Natural killer cell treated with Interleukin-12 subunit alpha and Interleukin-12 subunit beta and Interleukin-15 and Interleukin-18, amount 100 ng/mL, for 72 hours (primary cell): Measurements from ENCODE around the gene EIF4ENIF1. TPM values are rescaled to one million over a fixed set of nuclear protein-coding genes. Genes with fewer than 3 reads are reported as not detected.
"Not testable (repeated sequence)": the region's sequence is repeated elsewhere in the genome, so short reads cannot be mapped to it uniquely, and the experiment has no call there.

ENCODE experiments used
- ATAC-seq, 2 donors: fragments of 150-1000 bp; cut with Tn5 transposase in 1 of 2; sonication (Bioruptor Pico), chemical (Tn5 transposase) in 1 of 2; 2 replicates each; pipeline ENCODE4 v1.10.0; 2021
- DNase-seq: peaks from one replicate; pipeline ENCODE4 v3.0.0; 2022; ENCODE audit warnings: low spot score
- H3K27ac Mint-ChIP-seq, 2 donors: 1 replicate in 1 of 2; 2 replicates in 1 of 2; pipeline ENCODE4 v1.8.0; 2022; ENCODE audit warnings: mixed read lengths in 2 of 2, mild to moderate bottlenecking in 1 of 2, moderate library complexity in 1 of 2
- H3K27me3 Mint-ChIP-seq, 2 donors: 1 replicate in 1 of 2; 2 replicates in 1 of 2; pipeline ENCODE4 v1.8.0; 2022; ENCODE audit warnings: mixed read lengths in 2 of 2
- H3K36me3 Mint-ChIP-seq: one replicate; pipeline ENCODE4 v1.8.0; 2022; ENCODE audit warnings: mixed read lengths
- H3K4me1 Mint-ChIP-seq, 2 donors: 1 replicate in 1 of 2; 2 replicates in 1 of 2; pipeline ENCODE4 v1.8.0; 2022; ENCODE audit warnings: low read depth in 2 of 2, mixed read lengths in 2 of 2, mild to moderate bottlenecking in 1 of 2
- H3K4me3 Mint-ChIP-seq: one replicate; pipeline ENCODE4 v1.8.0; 2022; ENCODE audit warnings: mixed read lengths
- H3K9me3 Mint-ChIP-seq: 2 replicates; pipeline ENCODE4 v1.8.0; 2022; ENCODE audit warnings: mixed read lengths
- total RNA-seq, 2 donors: library from RNA; stranded (reverse); gene quantifications; one replicate each; pipeline ENCODE4 v1.2.3, GENCODE V29; 2022

Gene EIF4ENIF1
- total RNA-seq, 2 donors from 2014 or later = 83.4 to 107 TPM

DNA sequence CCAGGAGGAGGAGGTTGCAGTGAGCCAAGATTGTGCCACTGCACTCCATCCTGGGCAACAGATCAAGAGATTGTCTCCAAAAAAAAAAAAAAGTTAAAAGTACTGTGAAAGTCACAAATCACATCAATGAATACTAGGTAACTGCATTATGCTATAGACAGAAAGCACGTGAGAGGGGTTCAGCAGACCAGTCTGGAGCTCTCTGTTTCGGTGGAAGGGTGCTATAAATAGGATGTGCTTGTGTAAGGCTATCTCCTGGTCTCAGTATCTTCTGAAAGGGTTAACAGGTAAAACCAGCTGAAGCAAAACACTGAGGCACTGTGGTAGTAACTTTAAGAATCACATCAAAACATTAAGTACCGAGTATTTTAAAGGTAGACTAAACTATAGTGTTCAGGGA is 43.4 kb downstream of the EIF4ENIF1 start:
- Mint-ChIP-seq H3K36me3 (peaks cover 32% of the 10 kb centered on the region), H3K4me1 (peaks cover 0 to 3% of the 10 kb centered on the region in 2 donors), H3K4me3 (no peak overlapping the region), H3K9me3 (no peaks in the 10 kb centered on the region), H3K27me3 (no peaks in the 10 kb centered on the region), H3K27ac (no peak overlapping the region)
- DNase-seq (no peak), ATAC-seq (no peak)

GRCh38 chr22:31445642-31446041 is 44.0 kb downstream of the EIF4ENIF1 start:
- H3K27ac Mint-ChIP-seq = peak overlapping the region in 1 of 2 donors; percentile 71

GRCh38 chr22:31443516-31443915 is 46.1 kb downstream of the EIF4ENIF1 start:
- DNase-seq (no peak), ATAC-seq (no peak)
- Mint-ChIP-seq H3K27me3 (no peaks in the 10 kb centered on the region), H3K27ac (no peak overlapping the region), H3K4me1 (peaks cover 0 to 5% of the 10 kb centered on the region in 2 donors), H3K4me3 (no peak overlapping the region), H3K9me3 (no peaks in the 10 kb centered on the region), H3K36me3 (peaks cover 38% of the 10 kb centered on the region)

More at GRCh38 chr22:31445642-31446041, 44.0 kb downstream of the EIF4ENIF1 start:
- H3K27me3 Mint-ChIP-seq = no peaks in the 10 kb centered on the region
- ATAC-seq (no peak), DNase-seq (no peak)
- H3K36me3 Mint-ChIP-seq = peaks cover 32% of the 10 kb centered on the region
- H3K4me1 Mint-ChIP-seq = peaks cover 0 to 3% of the 10 kb centered on the region in 2 donors
- H3K9me3 Mint-ChIP-seq = no peaks in the 10 kb centered on the region
- H3K4me3 Mint-ChIP-seq = no peak overlapping the region

GRCh38 chr22:31442768-31443489 is 46.7 kb downstream of the EIF4ENIF1 start:
- no peaks in the 10 kb centered on the region for H3K27me3 Mint-ChIP-seq
- ATAC-seq (no peak), DNase-seq (no peak)
- H3K9me3 Mint-ChIP-seq = no peaks in the 10 kb centered on the region
- no peak overlapping the region for H3K27ac Mint-ChIP-seq
- H3K4me3 Mint-ChIP-seq = no peak overlapping the region
- H3K4me1 Mint-ChIP-seq = peaks cover 0 to 5% of the 10 kb centered on the region in 2 donors
- peaks cover 36% of the 10 kb centered on the region for H3K36me3 Mint-ChIP-seq

DNA sequence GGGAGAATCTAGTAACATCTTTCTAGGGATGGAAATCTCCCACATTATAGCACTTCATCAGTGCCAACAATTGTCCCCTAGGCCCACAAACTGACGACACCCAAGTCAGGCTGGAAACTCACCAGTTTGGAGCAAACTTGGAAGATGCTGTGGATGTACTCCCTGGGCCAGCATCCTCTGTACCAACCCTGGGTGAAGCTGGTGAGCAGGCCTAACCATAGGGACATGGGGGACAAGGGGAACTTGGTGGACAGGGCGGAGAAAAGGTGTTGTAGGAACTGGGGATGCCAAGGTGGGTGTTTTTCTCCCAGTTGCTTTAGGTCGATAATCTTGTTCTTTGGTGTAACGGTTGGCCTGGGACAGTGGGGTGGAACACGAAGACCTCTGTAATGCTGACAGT is 48.0 kb downstream of the EIF4ENIF1 start:
- DNase-seq (no peak), ATAC-seq (no peak)
- Mint-ChIP-seq H3K27ac (no peak overlapping the region), H3K36me3 (peaks cover 48% of the 10 kb centered on the region), H3K27me3 (no peaks in the 10 kb centered on the region), H3K4me3 (no peak overlapping the region), H3K9me3 (no peaks in the 10 kb centered on the region), H3K4me1 (peaks cover 5 to 8% of the 10 kb centered on the region in 2 donors)

DNA sequence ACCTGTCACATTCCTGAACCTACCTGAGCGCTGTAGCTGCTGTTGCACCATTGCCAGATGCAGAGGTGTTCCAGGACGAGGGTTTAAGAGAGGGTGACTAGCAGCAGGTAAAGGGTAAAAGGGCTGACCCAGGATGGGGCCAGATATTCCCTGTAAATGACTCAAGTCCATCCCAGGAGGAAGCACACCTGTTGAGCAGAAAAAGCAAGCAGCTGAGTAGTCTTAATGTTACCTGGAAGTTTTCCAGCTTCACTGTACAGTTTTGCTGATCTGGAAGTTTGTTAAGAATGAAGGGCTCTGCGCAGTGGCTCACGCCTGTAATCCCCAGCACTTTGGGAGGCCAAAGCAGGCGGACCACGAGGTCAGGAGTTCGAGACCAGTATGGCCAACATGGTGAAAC is 49.0 kb downstream of the EIF4ENIF1 start:
- no peaks in the 10 kb centered on the region for H3K27me3 Mint-ChIP-seq
- no peak overlapping the region for H3K4me3 Mint-ChIP-seq
- H3K27ac Mint-ChIP-seq = no peak overlapping the region
- peaks cover 5 to 8% of the 10 kb centered on the region in 2 donors for H3K4me1 Mint-ChIP-seq
- DNase-seq (no peak), ATAC-seq (no peak)
- peaks cover 48% of the 10 kb centered on the region for H3K36me3 Mint-ChIP-seq
- no peaks in the 10 kb centered on the region for H3K9me3 Mint-ChIP-seq

GRCh38 chr22:31439808-31440207 is 49.8 kb downstream of the EIF4ENIF1 start:
- H3K4me3 Mint-ChIP-seq = no peak overlapping the region
- no peaks in the 10 kb centered on the region for H3K9me3 Mint-ChIP-seq
- H3K4me1 Mint-ChIP-seq = peaks cover 5 to 6% of the 10 kb centered on the region in 2 donors
- H3K27me3 Mint-ChIP-seq = no peaks in the 10 kb centered on the region
- H3K27ac Mint-ChIP-seq = no peak overlapping the region
- DNase-seq (no peak), ATAC-seq (no peak)
- peaks cover 47% of the 10 kb centered on the region for H3K36me3 Mint-ChIP-seq

DNA sequence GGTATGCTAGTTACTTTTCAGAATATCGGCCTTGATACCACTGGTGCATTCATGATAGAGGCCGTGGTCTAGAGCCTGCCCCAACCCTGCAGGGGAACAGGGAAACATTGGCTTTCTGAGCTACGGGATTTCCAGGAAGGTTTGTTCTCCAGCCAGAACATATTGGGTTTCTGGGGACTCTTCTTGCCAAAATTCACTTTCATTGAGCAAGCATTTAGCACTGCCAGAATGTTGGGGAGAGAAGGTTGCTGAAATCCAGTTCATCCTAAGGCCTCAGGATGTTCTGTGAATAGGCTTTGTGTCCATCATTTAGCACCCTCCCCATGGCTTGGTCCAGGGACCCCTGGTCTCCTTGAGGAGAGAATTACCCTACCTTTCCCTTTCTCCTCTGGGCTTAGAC is 53.5 kb downstream of the EIF4ENIF1 start:
- ATAC-seq = no peak
- Mint-ChIP-seq H3K4me3 (no peak overlapping the region), H3K36me3 (peaks cover 50% of the 10 kb centered on the region), H3K9me3 (no peaks in the 10 kb centered on the region), H3K27me3 (no peaks in the 10 kb centered on the region), H3K27ac (no peak overlapping the region), H3K4me1 (peaks cover 5 to 6% of the 10 kb centered on the region in 2 donors)
- DNase-seq = no peak

DNA sequence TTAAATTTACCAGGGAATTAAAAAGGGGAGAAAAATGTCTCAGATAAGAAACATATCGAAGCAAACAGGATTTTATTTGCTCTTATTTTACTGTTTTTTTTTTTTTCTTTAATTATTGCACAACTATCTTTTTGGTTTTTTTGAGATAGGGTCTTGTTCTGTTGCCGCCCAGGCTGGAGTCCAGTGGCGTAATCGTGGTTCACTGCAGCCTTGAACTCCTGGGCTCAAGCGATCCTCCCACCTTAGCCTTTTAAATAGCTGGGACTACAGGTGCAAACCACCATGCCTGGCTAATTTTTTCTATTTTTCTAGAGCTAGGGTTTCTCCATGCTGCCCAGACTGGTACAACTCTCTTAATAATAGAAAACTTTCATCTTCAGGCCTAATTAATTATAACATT is 57.7 kb downstream of the EIF4ENIF1 start:
- Mint-ChIP-seq H3K27ac (peak overlapping the region in 1 of 2 donors; percentile 9), H3K36me3 (peaks cover 32% of the 10 kb centered on the region), H3K9me3 (no peaks in the 10 kb centered on the region), H3K4me3 (no peak overlapping the region), H3K4me1 (peaks cover 2 to 7% of the 10 kb centered on the region in 2 donors), H3K27me3 (no peaks in the 10 kb centered on the region)
- ATAC-seq = no peak
- DNase-seq = no peak

DNA sequence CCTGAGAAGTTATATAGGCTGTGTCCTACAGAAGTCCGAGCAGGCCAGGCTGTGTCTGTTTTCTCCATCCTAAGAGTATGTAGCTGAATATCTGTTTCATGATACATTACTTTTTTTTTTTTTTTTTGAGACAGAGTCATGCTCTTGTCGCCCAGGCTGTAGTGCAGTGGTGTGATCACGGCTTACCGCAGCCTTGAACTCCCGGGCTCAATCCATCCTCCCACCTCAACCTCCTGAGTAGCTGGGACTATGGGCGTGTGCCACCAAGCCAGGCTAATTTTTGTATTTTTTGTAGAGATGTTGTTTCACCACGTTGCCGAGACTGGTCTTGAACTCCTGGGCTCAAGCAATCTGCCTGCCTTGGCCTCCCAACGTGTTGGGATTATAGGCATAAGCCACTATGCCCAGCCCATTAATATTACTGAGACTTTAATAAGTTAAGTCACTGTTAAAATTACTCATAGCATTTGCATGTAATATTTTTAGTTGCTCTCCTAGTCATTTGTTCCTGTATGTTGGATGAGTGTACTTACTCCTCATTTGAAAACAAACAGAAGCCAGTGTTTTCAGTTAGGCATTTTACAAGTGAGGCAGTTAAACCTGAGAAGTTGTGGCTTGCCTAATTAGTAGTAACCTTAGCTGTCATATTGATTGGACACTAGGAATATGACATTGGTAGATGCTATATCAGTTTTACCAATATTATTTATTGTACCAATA is 64.2 kb downstream of the EIF4ENIF1 start:
- DNase-seq (no peak), ATAC-seq (no peak)
- Mint-ChIP-seq H3K9me3 (no peaks in the 10 kb centered on the region), H3K4me1 (peaks cover 0 to 6% of the 10 kb centered on the region in 2 donors), H3K27me3 (no peaks in the 10 kb centered on the region), H3K4me3 (no peak overlapping the region), H3K27ac (no peak overlapping the region), H3K36me3 (peaks cover 22% of the 10 kb centered on the region)

DNA sequence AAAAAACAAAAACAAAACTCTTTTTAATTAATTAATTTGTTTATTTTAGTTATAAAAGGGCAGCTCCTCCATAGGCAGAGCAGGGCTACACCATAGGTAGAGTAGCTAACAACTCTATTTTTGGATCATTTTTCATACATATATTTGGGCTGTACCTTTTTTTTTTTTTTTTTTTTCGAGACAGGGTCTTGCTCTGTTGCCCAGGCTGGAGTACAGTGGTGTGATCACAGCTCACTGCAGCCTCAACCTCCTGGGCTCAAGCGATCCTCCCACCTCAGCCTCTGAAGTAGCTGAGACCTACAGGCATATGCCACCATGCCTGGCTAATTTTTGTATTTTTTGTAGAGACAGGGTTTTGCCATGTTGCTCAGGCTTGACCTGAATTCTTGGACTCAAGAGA is 87.3 kb downstream of the EIF4ENIF1 start:
- not testable (repeated sequence) for ATAC-seq, H3K9me3 Mint-ChIP-seq, DNase-seq, H3K27me3 Mint-ChIP-seq
- Mint-ChIP-seq H3K4me3 (peak overlapping the region; percentile 51), H3K4me1 (peaks cover 30 to 32% of the 10 kb centered on the region in 2 donors), H3K27ac (peak overlapping the region in 1 of 2 donors; percentile 79), H3K36me3 (peaks cover 26% of the 10 kb centered on the region)

DNA sequence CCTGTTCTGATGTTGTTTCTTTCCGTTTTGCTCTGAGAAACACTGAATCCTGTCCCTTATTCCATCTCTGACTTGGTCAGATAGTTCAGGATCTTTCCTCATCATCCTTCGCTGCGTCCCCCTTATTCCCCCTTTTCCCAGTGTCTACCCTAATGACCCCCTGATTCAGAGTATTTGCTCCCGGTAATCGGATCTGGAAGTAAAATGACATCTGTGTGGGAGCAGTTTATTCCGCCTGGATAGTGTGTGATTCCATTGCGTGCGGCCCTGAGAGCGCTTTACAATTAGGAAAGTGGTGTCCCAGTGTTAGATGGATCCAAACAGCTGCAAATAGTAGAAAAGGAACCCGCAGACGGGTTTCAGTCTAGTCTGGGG is 89.6 kb downstream of the EIF4ENIF1 start:
- Mint-ChIP-seq H3K4me3 (peak overlapping the region; percentile 98), H3K27me3 (no peaks in the 10 kb centered on the region), H3K4me1 (peaks cover 19 to 22% of the 10 kb centered on the region in 2 donors), H3K36me3 (peaks cover 13% of the 10 kb centered on the region), H3K9me3 (no peaks in the 10 kb centered on the region), H3K27ac (peak overlapping the region; percentile 91 to 95)
- ATAC-seq = no peak
- no peak for DNase-seq

GRCh38 chr22:31399211-31400022 is 90.2 kb downstream of the EIF4ENIF1 start, which contains the start of gene DRG1:
DRG1 (plus strand) TSS chr22:31399604; CDS start chr22:31399684, 80 bp downstream.
- no peaks in the 10 kb centered on the region for H3K9me3 Mint-ChIP-seq
- ATAC-seq (peak; percentile 100), DNase-seq (peak; percentile 98)
- peaks cover 16% of the 10 kb centered on the region for H3K36me3 Mint-ChIP-seq
- peaks cover 19 to 22% of the 10 kb centered on the region in 2 donors for H3K4me1 Mint-ChIP-seq
- H3K27ac Mint-ChIP-seq = peak within 1 kb of the TSS; percentile 91 to 95
- H3K4me3 Mint-ChIP-seq = peak within 1 kb of the TSS; percentile 98
- no peaks in the 10 kb centered on the region for H3K27me3 Mint-ChIP-seq
